DMS 273 (cell line): ENCODE results near the gene CYGB.
A peak's percentile ranks its signal among the peaks of the same experiment; 100 is the strongest.

Experiments used
- DNase-seq: peaks from one replicate; lab custom pipeline; 2025; ENCODE audit not compliant: unreplicated experiment; lab: John Stamatoyannopoulos, UW

The CYGB gene

GRCh38 chr17:76501827-76502307 lies 35.6 kb downstream of the CYGB start:
- DNase-seq, result no peak

- DNase-seq, result peak; percentile 89
Observed at GRCh38 chr17:76501018-76501826, 36.3 kb downstream of the CYGB start, which contains the start of gene RHBDF2. TSS of gene RHBDF2 (minus strand) at chr17:76501423. CDS start at chr17:76481524, 19,899 bp downstream.

- DNase-seq, result no peak
Observed at GRCh38 chr17:76500747-76501017, 36.8 kb downstream of the CYGB start.

GRCh38 chr17:76500074-76500746 lies 37.3 kb downstream of the CYGB start:
- DNase-seq, result peak; percentile 69

- DNase-seq, result peak; percentile 46
Observed at GRCh38 chr17:76499267-76499667, 38.2 kb downstream of the CYGB start.

- DNase-seq, result no peak
Observed at GRCh38 chr17:76498876-76499251, 38.6 kb downstream of the CYGB start.

GRCh38 chr17:76497979-76498875 lies 39.3 kb downstream of the CYGB start:
- DNase-seq, result peak; percentile 97

- no peak for DNase-seq
Observed at GRCh38 chr17:76497699-76497978, 39.9 kb downstream of the CYGB start.

GRCh38 chr17:76496464-76496863 lies 41.0 kb downstream of the CYGB start:
- no peak for DNase-seq

GRCh38 chr17:76495663-76496400 lies 41.7 kb downstream of the CYGB start:
- no peak for DNase-seq

GRCh38 chr17:76493505-76494167 lies 43.9 kb downstream of the CYGB start:
- DNase-seq, result no peak

- no peak for DNase-seq
Observed at GRCh38 chr17:76492989-76493501, 44.5 kb downstream of the CYGB start.

- no peak for DNase-seq
Observed at GRCh38 chr17:76492123-76492988, 45.2 kb downstream of the CYGB start.

GRCh38 chr17:76491271-76492122 lies 46.0 kb downstream of the CYGB start:
- no peak for DNase-seq

GRCh38 chr17:76490112-76490710 lies 47.3 kb downstream of the CYGB start:
- DNase-seq, result no peak

- no peak for DNase-seq
Observed at GRCh38 chr17:76487451-76488192, 49.9 kb downstream of the CYGB start.

GRCh38 chr17:76485569-76485968 lies 51.9 kb downstream of the CYGB start:
- no peak for DNase-seq
